ENCODE data around the gene KCNQ5. TPM values are rescaled to one million over a fixed set of nuclear protein-coding genes. Genes with fewer than 3 reads are reported as not detected.

KCNQ5 gene
- total and polyA plus RNA-seq, 11 donors = 0.06 to 0.18 TPM; not detected in 9

DNA sequence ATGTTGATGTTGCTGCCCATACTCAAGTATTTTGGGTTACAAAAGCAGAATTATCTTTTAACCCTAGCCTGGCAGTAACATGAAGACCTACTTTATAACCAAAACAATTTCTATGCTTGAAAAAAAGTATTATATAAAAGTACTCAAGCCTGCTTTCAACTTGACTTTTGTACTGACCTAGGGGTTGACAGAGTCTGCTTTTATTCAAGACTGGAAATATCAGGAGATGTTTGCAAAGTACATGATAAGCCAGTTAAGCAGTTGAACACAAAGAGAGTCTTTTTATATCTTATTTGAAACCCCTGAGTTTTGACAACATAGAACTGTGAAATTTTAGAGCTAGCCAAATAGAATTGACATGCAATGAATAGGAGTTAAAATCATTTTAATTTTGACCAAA lies 159.8 kb downstream of the KCNQ5 start:
- peaks cover 0 to 11% (median 0%) of the 10 kb centered on the region in 12 donors for H3K4me1 ChIP-seq
- H3K9me3 ChIP-seq = no peaks in the 10 kb centered on the region
- intact Hi-C loops (cut with DNase I) = no loop called here
- TF ChIP-seq, protein P1, sequence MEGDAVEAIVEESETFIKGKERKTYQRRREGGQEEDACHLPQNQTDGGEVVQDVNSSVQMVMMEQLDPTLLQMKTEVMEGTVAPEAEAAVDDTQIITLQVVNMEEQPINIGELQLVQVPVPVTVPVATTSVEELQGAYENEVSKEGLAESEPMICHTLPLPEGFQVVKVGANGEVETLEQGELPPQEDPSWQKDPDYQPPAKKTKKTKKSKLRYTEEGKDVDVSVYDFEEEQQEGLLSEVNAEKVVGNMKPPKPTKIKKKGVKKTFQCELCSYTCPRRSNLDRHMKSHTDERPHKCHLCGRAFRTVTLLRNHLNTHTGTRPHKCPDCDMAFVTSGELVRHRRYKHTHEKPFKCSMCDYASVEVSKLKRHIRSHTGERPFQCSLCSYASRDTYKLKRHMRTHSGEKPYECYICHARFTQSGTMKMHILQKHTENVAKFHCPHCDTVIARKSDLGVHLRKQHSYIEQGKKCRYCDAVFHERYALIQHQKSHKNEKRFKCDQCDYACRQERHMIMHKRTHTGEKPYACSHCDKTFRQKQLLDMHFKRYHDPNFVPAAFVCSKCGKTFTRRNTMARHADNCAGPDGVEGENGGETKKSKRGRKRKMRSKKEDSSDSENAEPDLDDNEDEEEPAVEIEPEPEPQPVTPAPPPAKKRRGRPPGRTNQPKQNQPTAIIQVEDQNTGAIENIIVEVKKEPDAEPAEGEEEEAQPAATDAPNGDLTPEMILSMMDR (IDR thresholded peaks at IDR 0.05) = no peak
- no peak for TF ChIP-seq POLR2A (IDR thresholded peaks at IDR 0.05)
- DNase-seq (no peak), ATAC-seq (no peak)
- H3K4me3 ChIP-seq = no peak overlapping the region
- H3K27me3 ChIP-seq = no peaks in the 10 kb centered on the region
- no peak overlapping the region for H3K27ac ChIP-seq
- no peaks in the 10 kb centered on the region for H3K36me3 ChIP-seq

DNA sequence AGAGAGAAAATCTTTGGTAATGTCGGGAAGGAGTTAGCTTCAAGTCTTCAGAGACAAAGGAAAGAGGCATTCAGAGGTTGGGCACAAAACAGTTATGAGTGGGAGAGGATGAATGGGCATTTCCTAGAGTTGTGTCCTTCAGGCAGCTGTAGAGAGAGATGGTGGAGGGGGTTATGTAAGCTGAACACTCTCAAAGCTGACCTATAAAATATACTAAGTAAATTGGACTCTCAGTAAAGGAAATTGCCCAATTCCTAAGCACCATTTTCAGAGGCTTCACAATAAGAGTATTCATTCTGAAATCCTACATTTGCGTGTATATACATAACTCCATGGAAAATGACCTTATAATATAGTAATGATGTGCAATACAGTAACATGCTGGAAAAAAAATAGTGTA lies 161.2 kb downstream of the KCNQ5 start:
- 70 to 79% (median 75%) methylated on average over 2 of the region's 2 CpGs for WGBS, 4 donors
- intact Hi-C loops (cut with DNase I) = no loop called here
- no peak overlapping the region for H3K4me3 ChIP-seq
- no peak for ATAC-seq
- no peaks in the 10 kb centered on the region for H3K36me3 ChIP-seq
- H3K27me3 ChIP-seq = no peaks in the 10 kb centered on the region
- TF ChIP-seq POLR2A (IDR thresholded peaks at IDR 0.05) = no peak
- TF ChIP-seq, protein P1 (IDR thresholded peaks at IDR 0.05) = no peak
- H3K9me3 ChIP-seq = no peaks in the 10 kb centered on the region
- no peak overlapping the region for H3K27ac ChIP-seq
- peaks cover 0 to 19% (median 0%) of the 10 kb centered on the region in 12 donors for H3K4me1 ChIP-seq
- DNase-seq = no peak

DNA sequence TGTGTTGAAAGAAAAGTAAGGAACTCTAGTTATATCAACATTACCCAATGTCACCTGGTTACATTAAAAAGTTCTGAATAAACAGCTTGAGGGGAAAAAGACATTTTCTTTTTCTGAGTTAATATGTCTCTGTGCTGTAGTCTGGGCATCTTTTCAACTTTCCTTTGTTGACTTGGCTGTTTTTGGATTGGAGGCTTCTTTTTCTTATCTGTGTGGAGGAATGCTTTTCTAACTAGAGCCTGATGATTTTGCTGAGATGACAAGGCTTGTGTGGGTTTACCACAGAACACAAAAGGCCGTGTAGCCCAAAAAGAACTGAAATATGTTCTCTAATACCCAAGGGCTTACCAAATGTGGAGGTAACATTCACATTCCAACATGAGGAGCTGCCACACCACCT lies 161.8 kb downstream of the KCNQ5 start:
- ATAC-seq (peak in 1 of 4 donors; percentile 34), DNase-seq (no peak)
- Histone ChIP-seq H3K4me3 (no peak overlapping the region), H3K36me3 (no peaks in the 10 kb centered on the region), H3K4me1 (peaks cover 0 to 19% (median 0%) of the 10 kb centered on the region in 12 donors), H3K27me3 (no peaks in the 10 kb centered on the region), H3K27ac (no peak overlapping the region), H3K9me3 (no peaks in the 10 kb centered on the region)
- intact Hi-C loops (cut with DNase I) = no loop called here
- TF ChIP-seq POLR2A (IDR thresholded peaks at IDR 0.05) = no peak
- TF ChIP-seq, protein P1 (IDR thresholded peaks at IDR 0.05) = no peak
- 18 to 33% (median 20%) methylated on average over 1 of the region's 1 CpG for WGBS, 4 donors

DNA sequence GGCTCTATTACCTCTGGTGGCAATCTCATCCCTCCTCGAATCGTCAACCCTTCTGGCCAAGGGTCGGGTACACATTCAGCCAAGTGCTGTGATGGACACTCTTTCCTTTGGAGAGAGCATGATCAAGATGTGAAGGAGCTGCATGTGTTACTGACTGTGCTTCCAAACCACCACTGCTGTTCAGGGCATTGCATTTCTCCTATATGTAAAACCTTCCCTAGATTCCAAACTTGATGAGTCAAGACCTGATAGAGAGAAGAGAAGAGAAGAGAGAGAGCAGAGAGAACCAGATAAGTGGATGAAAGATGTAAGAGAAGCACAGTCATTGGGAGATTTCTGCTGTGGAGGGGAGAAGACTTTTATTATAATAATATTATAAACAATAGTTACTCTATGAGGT lies 162.2 kb downstream of the KCNQ5 start:
- no peak for DNase-seq
- intact Hi-C loops (cut with DNase I) = no loop called here
- ATAC-seq = no peak
- peaks cover 0 to 19% (median 0%) of the 10 kb centered on the region in 12 donors for H3K4me1 ChIP-seq
- H3K4me3 ChIP-seq = no peak overlapping the region
- H3K9me3 ChIP-seq = no peaks in the 10 kb centered on the region
- 53 to 70% (median 63%) methylated on average over 3 of the region's 3 CpGs for WGBS, 4 donors
- no peaks in the 10 kb centered on the region for H3K27me3 ChIP-seq
- TF ChIP-seq POLR2A (IDR thresholded peaks at IDR 0.05) = no peak
- TF ChIP-seq, protein P1 (IDR thresholded peaks at IDR 0.05) = no peak
- H3K36me3 ChIP-seq = no peaks in the 10 kb centered on the region
- H3K27ac ChIP-seq = no peak overlapping the region
